Measurements from ENCODE around the gene NR1D2. TPM values are rescaled to one million over a fixed set of nuclear protein-coding genes. Genes with fewer than 3 reads are reported as not detected.

The NR1D2 gene
- total RNA-seq, 1 donor from 2014 or later = 28.9 TPM

- peak; percentile 78 for DNase-seq
Measured at GRCh38 chr3:23966328-23966727, 21.2 kb downstream of the NR1D2 start.

GRCh38 chr3:23968463-23969184 is 23.5 kb downstream of the NR1D2 start:
- DNase-seq = no peak

GRCh38 chr3:23969393-23969792 is 24.3 kb downstream of the NR1D2 start:
- DNase-seq = no peak

GRCh38 chr3:23971684-23972083 is 26.6 kb downstream of the NR1D2 start:
- no peak for DNase-seq

GRCh38 chr3:23976555-23976954 is 31.5 kb downstream of the NR1D2 start:
- no peak for DNase-seq

- DNase-seq = no peak
Measured at GRCh38 chr3:23979569-23979968, 34.5 kb downstream of the NR1D2 start.

- no peak for DNase-seq
Measured at GRCh38 chr3:23981136-23981535, 36.0 kb downstream of the NR1D2 start.

- DNase-seq = no peak
Measured at GRCh38 chr3:23981955-23982354, 36.9 kb downstream of the NR1D2 start.

GRCh38 chr3:23984934-23985333 is 39.8 kb downstream of the NR1D2 start:
- no peak for DNase-seq

- DNase-seq = no peak
Measured at GRCh38 chr3:23985747-23986544, 40.9 kb downstream of the NR1D2 start.

GRCh38 chr3:23987356-23987755 is 42.3 kb downstream of the NR1D2 start:
- DNase-seq = no peak

- no peak for DNase-seq
Measured at GRCh38 chr3:23991306-23991682, 46.2 kb downstream of the NR1D2 start.

GRCh38 chr3:23991683-23992628 is 46.9 kb downstream of the NR1D2 start:
- DNase-seq = peak; percentile 42

- DNase-seq = no peak
Measured at GRCh38 chr3:23993556-23994243, 48.6 kb downstream of the NR1D2 start.

GRCh38 chr3:23994244-23994569 is 49.1 kb downstream of the NR1D2 start:
- DNase-seq = peak; percentile 33

- DNase-seq = no peak
Measured at GRCh38 chr3:23995219-23995618, 50.1 kb downstream of the NR1D2 start.

GRCh38 chr3:23996095-23996524 is 51.0 kb downstream of the NR1D2 start:
- peak; percentile 83 for DNase-seq

GRCh38 chr3:23999012-23999641 is 54.0 kb downstream of the NR1D2 start:
- peak; percentile 77 for DNase-seq

- DNase-seq = no peak
Measured at GRCh38 chr3:24002129-24002528, 57.0 kb downstream of the NR1D2 start.

GRCh38 chr3:24003466-24003865 is 58.4 kb downstream of the NR1D2 start:
- DNase-seq = no peak

- DNase-seq = no peak
Measured at GRCh38 chr3:24004171-24004938, 59.3 kb downstream of the NR1D2 start.

Measured in skin of body (tissue), 2 donors.